IMR-90 (cell line): ENCODE measurements around the gene TSACC. TPM values are rescaled to one million over a fixed set of nuclear protein-coding genes. Genes with fewer than 3 reads are reported as not detected.

ENCODE experiments used
- ATAC-seq: fragments of 200-7000 bp; cut with Tn5 transposase; 2 replicates; pipeline ENCODE4 v1.9.1; 2020; ENCODE audit warnings: low read depth, mild to moderate bottlenecking, moderate library complexity
- BruUV-seq: library from RNA; stranded (reverse); fragments of 400-500 nt; replicated peaks from 2 replicates; lab custom pipeline; 2021; lab: Mats Ljungman, UMichigan
- CTCF ChIA-PET: fragments of 300-600 bp; formaldehyde crosslinking; extraction: SDS; loops from one replicate; lab custom pipeline; 2021; ENCODE audit warnings: antibody characterized with exemption; lab: Yijun Ruan, JAX
- POLR2A ChIA-PET: fragments of 300-600 bp; sonication (Branson Sonifier 250); formaldehyde crosslinking; loops from one replicate; lab custom pipeline; 2022; ENCODE audit warnings: antibody characterized with exemption; ENCODE audit not compliant: unreplicated experiment; lab: Charles Lee
- DNase-seq: peaks from one replicate; pipeline ENCODE4 v3.0.0; 2013
- H2AFZ ChIP-seq: replicated peaks from 2 replicates; pipeline ENCODE3; 2013; ENCODE audit warnings: low read length, mild to moderate bottlenecking; ENCODE audit not compliant: poor library complexity
- H2AK5ac ChIP-seq: 2 replicates; pipeline ENCODE4 v1.6.1; 2013; ENCODE audit warnings: low read depth, low read length, inconsistent platforms
- H2AK9ac ChIP-seq: replicated peaks from 2 replicates; pipeline ENCODE3; 2013; ENCODE audit warnings: mild to moderate bottlenecking, low read depth, low read length, moderate library complexity; ENCODE audit not compliant: poor library complexity
- H2BK120ac ChIP-seq: 2 replicates; pipeline ENCODE4 v1.6.1; 2013; ENCODE audit warnings: low read depth, low read length, inconsistent platforms
- H2BK15ac ChIP-seq: 3 replicates; pipeline ENCODE4 v1.6.1; 2013; ENCODE audit warnings: low read depth, low read length, inconsistent platforms
- H2BK20ac ChIP-seq: 2 replicates; pipeline ENCODE4 v1.6.1; 2013; ENCODE audit warnings: low read depth, mild to moderate bottlenecking, inconsistent platforms, low read length, moderate library complexity
- H2BK5ac ChIP-seq: 2 replicates; pipeline ENCODE4 v1.6.1; 2013; ENCODE audit warnings: mild to moderate bottlenecking, low read depth, low read length, inconsistent platforms; ENCODE audit not compliant: poor library complexity, severe bottlenecking
- H3K14ac ChIP-seq: replicated peaks from 2 replicates; pipeline ENCODE4 v1.6.1; 2013; ENCODE audit warnings: low read depth, low read length, inconsistent platforms
- H3K18ac ChIP-seq: 2 replicates; pipeline ENCODE4 v1.6.1; 2013; ENCODE audit warnings: low read depth, low read length, control low read depth
- H3K23ac ChIP-seq: 2 replicates; pipeline ENCODE4 v1.6.1; 2013; ENCODE audit warnings: low read depth, low read length, inconsistent platforms
- H3K27ac ChIP-seq: 2 replicates; pipeline ENCODE4 v1.5.1; 2013; ENCODE audit warnings: mild to moderate bottlenecking, control low read depth, low read length; ENCODE audit not compliant: insufficient read depth
- H3K27me3 ChIP-seq: 2 replicates; pipeline ENCODE4 v1.6.1; 2013; ENCODE audit warnings: low read length; ENCODE audit not compliant: control insufficient read depth, insufficient read depth
- H3K36me3 ChIP-seq: 2 replicates; pipeline ENCODE4 v1.6.1; 2013; ENCODE audit warnings: low read length, mixed read lengths; ENCODE audit not compliant: control insufficient read depth, insufficient read depth
- H3K4ac ChIP-seq: 2 replicates; pipeline ENCODE4 v1.6.1; 2013; ENCODE audit warnings: low read depth, low read length, inconsistent platforms
- H3K4me1 ChIP-seq: 2 replicates; pipeline ENCODE4 v1.6.1; 2013; ENCODE audit warnings: low read length, mixed read lengths; ENCODE audit not compliant: control insufficient read depth, insufficient read depth
- H3K4me2 ChIP-seq: 2 replicates; pipeline ENCODE4 v1.6.1; 2013; ENCODE audit warnings: low read depth, mild to moderate bottlenecking, control low read depth, low read length, moderate library complexity
- H3K4me3 ChIP-seq: 2 replicates; pipeline ENCODE4 v1.5.1; 2013; ENCODE audit warnings: low read depth, mild to moderate bottlenecking, control low read depth, low read length, moderate library complexity; ENCODE audit not compliant: insufficient read depth
- H3K56ac ChIP-seq: 2 replicates; pipeline ENCODE4 v1.6.1; 2013; ENCODE audit warnings: low read length, inconsistent platforms; ENCODE audit not compliant: insufficient read depth; ENCODE audit errors: extremely low read depth
- H3K79me1 ChIP-seq, 2 experiments: 2 replicates each; pipeline ENCODE4 v1.6.1; 2013; ENCODE audit warnings: low read length in 2 of 2, inconsistent platforms in 1 of 2, low read depth in 1 of 2
- H3K9ac ChIP-seq: 2 replicates; pipeline ENCODE4 v1.6.1; 2013; ENCODE audit warnings: low read depth, low read length, control low read depth
- H3K9me1 ChIP-seq: 2 replicates; pipeline ENCODE4 v1.6.1; 2013; ENCODE audit warnings: low read length, inconsistent platforms; ENCODE audit not compliant: insufficient read depth
- H3K9me3 ChIP-seq: 2 replicates; pipeline ENCODE4 v1.6.1; 2013; ENCODE audit warnings: low read length; ENCODE audit not compliant: control insufficient read depth, insufficient read depth
- H4K20me1 ChIP-seq: 2 replicates; pipeline ENCODE4 v1.6.1; 2013; ENCODE audit warnings: low read length, inconsistent platforms; ENCODE audit not compliant: insufficient read depth
- H4K5ac ChIP-seq: 2 replicates; pipeline ENCODE4 v1.6.1; 2013; ENCODE audit warnings: mild to moderate bottlenecking, low read depth, low read length, control low read depth
- H4K8ac ChIP-seq, 2 experiments: 2 replicates each; pipeline ENCODE4 v1.6.1; 2013; ENCODE audit warnings: low read depth in 2 of 2, low read length in 2 of 2, control low read depth in 1 of 2, inconsistent platforms in 1 of 2
- H4K91ac ChIP-seq: 2 replicates; pipeline ENCODE4 v1.6.1; 2013; ENCODE audit warnings: low read depth, low read length, inconsistent platforms; ENCODE audit not compliant: insufficient read depth
- BHLHE40 ChIP-seq: fragments of 150-350 bp; IDR thresholded peaks from 2 replicates; pipeline ENCODE4 v1.6.1; 2016; ENCODE audit warnings: mild to moderate bottlenecking, low read depth, low read length
- CHD1 ChIP-seq: IDR thresholded peaks from 2 replicates; pipeline ENCODE4 v1.6.1; 2012; ENCODE audit warnings: low read depth, low read length, improper control_type of control experiment
- CTCF ChIP-seq: conservative IDR thresholded peaks from 2 replicates; pipeline ENCODE4 v1.5.1; 2012; ENCODE audit warnings: mild to moderate bottlenecking, low read depth, low read length, improper control_type of control experiment
- FOS ChIP-seq: fragments of 150-350 bp; IDR thresholded peaks from 2 replicates; pipeline ENCODE4 v1.6.1; 2016; ENCODE audit warnings: low read depth, low read length
- MAFK ChIP-seq: IDR thresholded peaks from 2 replicates; pipeline ENCODE4 v1.6.1; 2012; ENCODE audit warnings: low read depth, low read length, improper control_type of control experiment
- POLR2A ChIP-seq: IDR thresholded peaks from 2 replicates; pipeline ENCODE4 v1.6.1; 2012; ENCODE audit warnings: mild to moderate bottlenecking, low read depth, low read length
- RAD21 ChIP-seq: IDR thresholded peaks from 2 replicates; pipeline ENCODE4 v1.6.1; 2012; ENCODE audit warnings: low read length, improper control_type of control experiment
- RCOR1 ChIP-seq: IDR thresholded peaks from 2 replicates; pipeline ENCODE4 v1.6.1; 2012; ENCODE audit warnings: mild to moderate bottlenecking, low read length, improper control_type of control experiment; ENCODE audit not compliant: insufficient replicate concordance
- SMC3 ChIP-seq: fragments of 150-350 bp; IDR thresholded peaks from 2 replicates; pipeline ENCODE4 v1.6.1; 2016; ENCODE audit warnings: low read depth, mild to moderate bottlenecking, antibody characterized with exemption, low read length, moderate library complexity
- WGBS, 2 experiments: methylation state at CpG; one replicate each; pipeline versions ENCODE4 v1.1.5 to v1.1.7; 2013; ENCODE audit warnings: missing lambda C conversion rate in 2 of 2; ENCODE audit not compliant: insufficient read length in 1 of 2; ENCODE audit errors: extremely low coverage in 2 of 2; 5-methylcytosine and 5-hydroxymethylcytosine counted together
- dilution Hi-C: fragments of 300-500 bp; cut with HindIII; formaldehyde crosslinking; loops from one replicate; pipeline ENCODE4 v1.14.3; 2018; ENCODE audit warnings: low sequenced_read_pairs; ENCODE audit not compliant: unreplicated experiment
- in situ Hi-C: fragments of 300-500 bp; cut with MboI; formaldehyde crosslinking; loops from 3 replicates; pipeline ENCODE4 v1.14.3; 2019; ENCODE audit warnings: low sequenced_read_pairs, inconsistent platforms, mixed read lengths
- intact Hi-C: fragments of 100-400 bp; cut with micrococcal nuclease; formaldehyde crosslinking; loops from 2 replicates; pipeline ENCODE4 v1.10.0; 2022
- polyA plus RNA-seq, 3 experiments: library from polyadenylated mRNA; depleted of rRNA; stranded (reverse); fragments of >200 nt; gene quantifications; 2 replicates each; pipeline ENCODE4 v1.2.3, GENCODE V29; 2012; ENCODE audit warnings: low replicate concordance in 1 of 3
- total RNA-seq: library from RNA; depleted of rRNA; stranded (reverse); fragments of >200 nt; gene quantifications from 2 replicates; pipeline ENCODE4 v1.2.3, GENCODE V29; 2012

Gene TSACC
- total and polyA plus RNA-seq, 2 of the 4 experiments (the other 2 are of a cell fraction): 0.75 TPM; not detected in 1

- Histone ChIP-seq H3K79me1 (no peaks in the 10 kb centered on the region), H4K8ac (no peak overlapping the region), H3K4ac (no peak overlapping the region), H2BK5ac (no peak overlapping the region), H4K91ac (no peak overlapping the region), H2BK120ac (no peak overlapping the region), H3K9ac (no peak overlapping the region), H3K4me2 (no peak overlapping the region), H3K9me3 (no peaks in the 10 kb centered on the region; the same call in 1 of the 2 replicates), H2AFZ (no peak overlapping the region), H2AK5ac (no peak overlapping the region), H3K23ac (no peak overlapping the region), H2BK15ac (no peak overlapping the region), H3K9me1 (no peaks in the 10 kb centered on the region), H3K14ac (no peak overlapping the region), H3K27me3 (peaks cover 51% of the 10 kb centered on the region), H3K56ac (no peak overlapping the region), H4K20me1 (no peaks in the 10 kb centered on the region; the same call in 1 of the 2 replicates), H4K5ac (no peak overlapping the region), H2AK9ac (no peak overlapping the region), H3K4me3 (no peak overlapping the region), H3K36me3 (no peaks in the 10 kb centered on the region), H3K18ac (no peak overlapping the region), H3K4me1 (no peaks in the 10 kb centered on the region), H3K27ac (no peak overlapping the region), H2BK20ac (no peak overlapping the region)
- ChIA-PET CTCF (interaction anchor here (0.6 kb wide), 1 partner anchor 191 kb away, joined by 5 read pairs; no protein-coding TSS in a partner anchor), POLR2A (no interaction called here)
- ATAC-seq (peak; percentile 81), DNase-seq (peak; percentile 43)
- intact Hi-C loops: no loop called here
- no peak for TF ChIP-seq RCOR1
- TF ChIP-seq CTCF: peak; percentile 52
- TF ChIP-seq POLR2A: no peak
- TF ChIP-seq BHLHE40: no peak
- TF ChIP-seq RAD21: peak; percentile 49
- 0 out of 2 replicates have a peak, but pooled peaks have one; percentile 22 for TF ChIP-seq SMC3
- TF ChIP-seq MAFK: no peak
- TF ChIP-seq CHD1: no peak
- TF ChIP-seq FOS: no peak
- dilution Hi-C loops: no loop called here
- WGBS, 2 experiments: 20% methylated on average over 6 of the region's 6 CpGs; no CpG with 5 or more reads in 1 of the 2 experiments
- in situ Hi-C loops: no loop called here
- no TSS peak for BruUV-seq
These were observed 21.6 kb downstream of the TSACC start for GRCh38 chr1:156359973-156360372.
